ENCODE data around the gene NEDD4L.
"Not testable (repeated sequence)": the region's sequence is repeated elsewhere in the genome, so short reads cannot be mapped to it uniquely, and the experiment has no call there.

The NEDD4L gene

GRCh38 chr18:58408665-58409064 is 364.6 kb downstream of the NEDD4L start:
- DNase-seq, result no peak

- DNase-seq, result no peak
These were observed 365.9 kb downstream of the NEDD4L start for GRCh38 chr18:58409802-58410445.

GRCh38 chr18:58411323-58411722 is 367.3 kb downstream of the NEDD4L start:
- no peak for DNase-seq

GRCh38 chr18:58412844-58413666 is 369.0 kb downstream of the NEDD4L start:
- no peak for DNase-seq

DNA sequence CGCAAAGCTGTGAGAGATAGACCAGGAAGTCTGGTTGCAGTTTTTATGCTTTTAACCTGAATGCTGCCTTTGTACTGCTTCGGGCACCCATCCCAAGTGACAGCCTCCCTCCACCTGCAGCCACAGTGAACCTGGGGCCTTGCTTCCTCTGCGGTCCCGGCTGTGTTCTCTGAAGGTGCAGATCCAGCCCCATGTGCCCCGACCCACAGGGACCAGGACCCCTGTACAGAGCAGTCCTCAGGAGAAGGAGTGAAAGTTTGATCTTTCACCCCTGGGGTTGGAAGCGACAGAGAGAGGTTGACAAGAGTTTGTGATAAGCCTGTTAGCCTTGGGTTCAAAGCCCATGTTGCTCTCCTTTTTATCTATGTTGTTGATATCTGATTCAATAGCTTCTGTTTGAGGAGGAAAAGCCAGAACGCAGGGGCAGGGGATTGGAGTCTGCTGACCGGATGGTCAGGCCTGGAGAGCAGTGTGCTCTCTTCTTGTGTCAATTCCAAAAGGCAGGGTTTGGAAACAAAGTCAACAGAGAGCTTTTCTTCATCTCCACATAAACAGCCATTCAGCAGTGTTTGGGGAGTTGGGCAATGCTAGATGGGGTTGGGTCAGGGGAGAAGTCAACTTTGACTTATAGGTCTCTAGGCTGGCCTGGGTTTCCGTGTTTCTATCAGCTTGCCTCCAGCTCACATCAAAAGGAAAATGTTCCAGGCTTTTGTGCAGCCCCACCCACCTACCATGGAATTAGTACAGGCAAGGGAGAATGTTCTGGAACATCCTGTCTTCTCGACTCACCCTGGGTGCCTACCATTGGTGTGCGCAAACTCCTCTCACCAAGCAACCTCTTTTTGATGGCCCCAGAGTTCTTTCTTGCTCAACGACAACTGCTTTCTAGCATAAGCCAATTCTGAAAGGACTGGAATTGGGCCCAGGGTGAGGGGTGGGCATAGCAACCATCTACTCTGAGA is 369.9 kb downstream of the NEDD4L start:
- DNase-seq, result no peak

GRCh38 chr18:58416014-58416703 is 372.1 kb downstream of the NEDD4L start:
- DNase-seq, result no peak

- DNase-seq, result no peak
These were observed 373.0 kb downstream of the NEDD4L start for GRCh38 chr18:58416704-58417683.

DNA sequence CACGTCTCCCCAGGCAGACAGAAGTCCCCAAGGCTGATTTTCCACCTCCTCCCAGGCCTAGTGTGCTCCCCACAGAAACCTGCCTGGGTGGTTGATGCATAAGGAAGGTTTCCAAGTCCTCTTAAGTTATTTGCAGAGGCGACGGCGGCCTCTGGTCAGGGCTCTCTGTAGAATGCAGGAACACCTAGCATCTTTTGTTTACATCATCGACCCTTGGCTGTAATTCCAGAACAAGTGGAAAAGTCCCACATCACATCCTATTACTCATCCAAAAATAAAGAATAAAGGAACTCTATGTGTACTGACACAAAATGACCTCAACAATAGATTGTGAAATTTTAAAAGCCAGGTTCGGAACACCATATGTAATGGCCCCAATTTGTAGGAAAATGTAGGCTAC is 373.7 kb downstream of the NEDD4L start:
- no peak for DNase-seq

DNA sequence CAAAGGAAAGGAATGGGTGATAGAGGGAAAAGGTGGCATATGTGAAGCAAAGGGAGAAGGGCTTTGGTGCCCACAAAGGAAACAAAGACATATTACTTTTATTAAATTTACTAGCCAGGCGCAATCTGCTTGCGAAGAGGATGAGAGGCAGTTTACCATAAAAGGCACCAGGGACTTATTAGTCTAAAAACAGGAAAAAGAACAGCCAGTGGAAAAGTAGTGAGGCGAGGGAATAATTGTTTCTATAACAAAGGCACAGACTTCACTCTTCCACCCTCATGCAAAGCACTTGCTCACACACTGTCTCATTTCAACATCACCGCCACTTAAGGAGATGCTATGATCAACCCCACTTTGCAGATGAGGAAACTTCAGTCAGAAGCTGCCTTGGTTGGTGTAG is 374.3 kb downstream of the NEDD4L start:
- no peak for DNase-seq

DNA sequence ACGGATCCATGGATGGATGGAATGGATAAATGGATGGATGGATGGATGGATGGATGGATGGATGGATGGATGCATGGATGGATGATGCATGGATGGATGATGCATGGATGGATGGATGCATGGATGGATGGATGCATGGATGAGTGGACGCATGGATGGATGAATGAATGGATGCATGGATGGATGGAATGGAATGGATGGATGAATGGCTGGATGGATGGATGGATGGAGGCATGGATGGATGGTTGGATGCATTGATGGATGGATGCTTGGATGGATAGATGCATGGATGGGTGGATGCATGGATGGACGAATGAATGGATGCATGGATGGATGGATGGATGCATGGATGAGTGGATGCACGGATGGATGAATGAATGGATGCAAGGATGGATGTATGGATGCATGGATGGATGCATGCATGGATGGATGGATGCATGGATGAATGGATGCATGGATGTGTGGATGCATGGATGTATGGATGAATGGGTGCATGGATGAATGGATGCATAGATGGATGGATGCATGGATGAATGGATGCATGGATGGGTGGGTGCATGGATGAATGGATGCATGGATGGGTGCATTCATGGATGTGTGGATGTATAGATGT is 375.7 kb downstream of the NEDD4L start:
- no peak for DNase-seq

DNA sequence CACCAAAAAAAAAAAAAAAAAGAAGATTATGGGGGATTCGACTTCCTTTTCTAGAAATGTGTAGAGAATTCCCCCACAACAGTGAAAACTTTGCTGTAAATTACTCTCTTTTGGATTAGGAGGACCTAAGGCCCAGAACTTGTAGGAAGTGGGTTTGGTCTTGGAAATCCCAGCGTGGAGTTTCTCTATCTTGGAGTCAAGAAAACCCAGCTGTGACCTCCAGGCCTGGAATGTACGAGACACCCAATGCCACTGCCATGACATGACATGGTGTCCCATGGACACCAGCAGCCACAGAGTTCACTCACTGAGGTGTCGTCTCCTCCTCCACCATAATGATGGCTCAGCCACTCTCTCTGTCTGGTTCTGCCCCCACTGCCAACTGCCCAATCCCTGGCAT is 382.6 kb downstream of the NEDD4L start:
- no peak for DNase-seq

DNA sequence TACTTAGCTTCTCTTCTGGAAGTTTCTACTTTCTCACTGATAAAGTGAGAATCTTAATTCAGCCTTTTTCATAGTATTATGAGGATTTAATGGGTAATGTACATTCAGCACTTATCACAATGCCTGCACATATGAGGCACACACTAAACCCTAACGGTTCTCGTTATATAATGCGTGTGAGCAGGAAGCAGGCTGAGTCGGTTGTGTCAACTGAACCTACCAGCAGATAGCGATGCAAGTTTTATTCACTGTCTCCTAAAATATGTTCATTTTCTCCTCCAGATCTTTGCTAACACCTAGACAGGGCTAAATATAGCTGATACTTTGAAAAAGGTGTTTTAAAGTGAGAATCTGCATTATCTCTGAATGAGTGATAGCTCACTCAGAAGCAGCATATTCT is 383.3 kb downstream of the NEDD4L start:
- no peak for DNase-seq

DNA sequence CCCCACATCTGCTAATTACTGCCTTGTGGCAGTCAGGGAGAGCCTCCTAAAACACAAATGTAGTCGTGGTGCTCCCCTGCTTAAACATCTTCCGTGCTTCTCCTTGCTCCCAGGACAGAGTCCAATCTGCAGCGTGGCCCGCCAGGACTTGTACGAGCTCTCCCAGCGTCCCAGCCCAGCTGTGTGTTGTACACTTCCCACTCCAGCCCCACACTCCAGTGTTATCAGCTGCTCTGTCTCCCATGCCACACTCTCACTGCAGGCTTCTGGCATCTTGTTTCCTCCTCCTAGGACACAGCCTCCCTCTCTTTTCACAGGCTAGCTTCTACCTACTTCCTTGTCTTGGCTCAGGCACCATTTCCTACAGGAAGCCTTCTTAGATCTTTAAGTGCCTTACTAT is 385.4 kb downstream of the NEDD4L start:
- DNase-seq, result no peak

GRCh38 chr18:58431215-58431614 is 387.2 kb downstream of the NEDD4L start:
- no peak for DNase-seq

GRCh38 chr18:58432050-58432727 is 388.2 kb downstream of the NEDD4L start:
- DNase-seq, result no peak

DNA sequence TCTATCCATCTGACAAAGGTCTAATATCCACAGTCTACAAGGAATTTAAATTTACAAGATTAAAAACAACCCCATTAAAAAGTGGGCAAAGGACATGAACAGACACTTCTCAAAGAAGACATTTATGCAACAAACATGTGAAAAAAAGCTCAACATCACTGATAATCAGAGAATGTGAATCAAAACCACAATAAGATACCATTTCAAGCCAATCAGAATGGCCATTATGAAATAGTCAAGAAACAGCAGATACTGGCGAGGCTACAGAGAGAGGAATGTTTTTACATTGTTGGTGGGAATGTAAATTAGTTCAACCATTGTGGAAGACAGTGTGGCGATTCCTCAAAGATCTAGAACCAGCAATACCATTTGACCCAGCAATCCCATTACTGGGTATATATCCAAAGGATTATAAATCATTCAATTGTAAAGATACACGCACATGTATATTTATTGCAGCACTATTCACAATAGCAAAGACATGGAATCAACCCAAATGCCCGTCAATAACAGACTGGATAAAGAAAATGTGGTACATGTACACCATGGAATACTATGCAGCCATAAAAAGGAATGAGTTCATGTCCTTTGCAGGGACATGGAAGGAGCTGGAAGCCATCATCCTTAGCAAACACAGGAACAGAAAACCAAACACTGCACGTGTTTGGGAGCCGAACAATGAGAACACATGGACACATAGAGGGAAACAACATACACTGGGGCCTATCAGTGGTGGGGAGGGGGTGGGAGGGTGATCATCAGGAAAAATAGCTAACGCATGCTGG is 391.4 kb downstream of the NEDD4L start:
- not testable (repeated sequence) for DNase-seq

- no peak for DNase-seq
These were observed 394.3 kb downstream of the NEDD4L start for GRCh38 chr18:58438161-58438957.

GRCh38 chr18:58438958-58439300 is 394.9 kb downstream of the NEDD4L start:
- no peak for DNase-seq

DNA sequence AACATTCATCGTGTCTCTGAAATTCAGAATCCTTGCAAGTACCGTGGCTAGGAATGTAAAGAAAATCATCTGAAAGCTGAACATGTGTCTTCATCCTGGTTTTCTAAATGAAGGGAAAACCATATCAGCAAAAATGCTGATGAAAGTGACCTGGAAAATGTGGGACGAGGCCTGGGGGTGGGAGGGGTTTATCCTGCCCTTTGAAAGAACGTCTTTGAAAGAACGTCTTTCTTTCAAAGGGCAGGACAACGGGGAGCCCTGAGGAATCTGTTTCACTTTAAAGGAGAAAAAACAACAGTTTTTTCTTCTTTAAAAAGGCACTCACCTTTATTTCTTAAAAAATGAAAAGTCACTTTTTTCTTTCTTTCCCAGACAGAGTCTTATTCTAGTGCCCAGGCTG is 399.6 kb downstream of the NEDD4L start:
- no peak for DNase-seq
